ENCODE data around the gene YEATS4. TPM values are rescaled to one million over a fixed set of nuclear protein-coding genes. Genes with fewer than 3 reads are reported as not detected.

YEATS4 gene
- total RNA-seq, 1 experiment from 2014 or later, result 20.9 TPM

DNA sequence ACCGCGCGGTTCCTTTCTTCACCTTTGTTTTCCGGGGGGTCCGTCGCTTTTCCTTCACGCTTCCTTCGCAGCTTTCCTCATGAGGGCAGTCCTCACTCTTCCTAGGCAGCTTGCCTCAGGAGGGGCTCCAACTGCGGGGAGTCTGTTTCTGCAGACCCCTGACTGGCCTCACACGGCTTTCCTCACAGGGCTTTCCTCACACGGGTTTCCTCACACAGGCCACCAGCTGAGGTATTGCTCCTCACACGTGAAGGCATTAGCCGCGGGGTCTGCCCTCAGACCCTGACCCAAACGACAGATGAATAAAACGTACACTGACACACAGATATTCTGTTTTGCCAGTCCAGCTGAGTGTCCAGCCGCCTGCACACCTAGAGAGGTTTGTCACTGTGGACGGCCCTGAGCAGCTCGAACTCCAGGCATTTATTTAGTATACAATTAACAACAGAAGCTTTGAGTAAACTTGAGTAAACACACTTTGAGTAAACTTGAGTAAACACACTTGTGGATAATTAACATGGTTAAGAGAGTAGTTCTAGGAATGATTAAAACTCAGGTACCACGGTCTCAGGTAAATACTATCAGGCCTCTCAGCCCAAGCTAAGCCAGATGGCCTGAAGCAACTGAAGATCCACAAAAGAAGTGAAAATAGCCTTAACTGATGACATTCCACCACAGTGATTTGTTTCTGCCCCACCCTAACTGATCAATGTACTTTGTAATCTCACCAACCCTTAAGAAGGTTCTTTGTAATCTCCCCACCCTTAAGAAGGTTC lies 27.4 kb upstream of the YEATS4 start:
- no TSS peak for BruUV-seq (replicated peaks)
- intact Hi-C loops (cut with micrococcal nuclease; ENCODE audit: unreplicated experiment) (no loop called here), in situ Hi-C loops (cut with HindIII; ENCODE audit: low pct_unique_long_range_greater_than_20kb, low sequenced_read_pairs) (no loop called here)
- Histone ChIP-seq H3K4me3 (ENCODE audit: low read depth in 2 of 2, low read length in 2 of 2) (no peak overlapping the region), H3K9me3 (ENCODE audit: control insufficient read depth, insufficient read depth, low read depth, low read length) (no peaks in the 10 kb centered on the region), H3K4me1 (ENCODE audit: control insufficient read depth, insufficient read depth, low read length) (peaks cover 6% of the 10 kb centered on the region; the same call in 1 of the 2 replicates), H3K27ac (ENCODE audit: low read length) (no peak overlapping the region), H3K27me3 (ENCODE audit: control insufficient read depth, insufficient read depth, low read length) (peaks cover 15% of the 10 kb centered on the region), H3K36me3 (ENCODE audit: control insufficient read depth, insufficient read depth, low read length) (no peaks in the 10 kb centered on the region; the same call in 1 of the 2 replicates)
- POLR2A ChIA-PET, result no interaction called here
- no peak for ATAC-seq
- CTCF ChIA-PET, result no interaction called here
- no peak for DNase-seq (ENCODE audit: low read depth, low spot score)
- TF ChIP-seq, protein P1, sequence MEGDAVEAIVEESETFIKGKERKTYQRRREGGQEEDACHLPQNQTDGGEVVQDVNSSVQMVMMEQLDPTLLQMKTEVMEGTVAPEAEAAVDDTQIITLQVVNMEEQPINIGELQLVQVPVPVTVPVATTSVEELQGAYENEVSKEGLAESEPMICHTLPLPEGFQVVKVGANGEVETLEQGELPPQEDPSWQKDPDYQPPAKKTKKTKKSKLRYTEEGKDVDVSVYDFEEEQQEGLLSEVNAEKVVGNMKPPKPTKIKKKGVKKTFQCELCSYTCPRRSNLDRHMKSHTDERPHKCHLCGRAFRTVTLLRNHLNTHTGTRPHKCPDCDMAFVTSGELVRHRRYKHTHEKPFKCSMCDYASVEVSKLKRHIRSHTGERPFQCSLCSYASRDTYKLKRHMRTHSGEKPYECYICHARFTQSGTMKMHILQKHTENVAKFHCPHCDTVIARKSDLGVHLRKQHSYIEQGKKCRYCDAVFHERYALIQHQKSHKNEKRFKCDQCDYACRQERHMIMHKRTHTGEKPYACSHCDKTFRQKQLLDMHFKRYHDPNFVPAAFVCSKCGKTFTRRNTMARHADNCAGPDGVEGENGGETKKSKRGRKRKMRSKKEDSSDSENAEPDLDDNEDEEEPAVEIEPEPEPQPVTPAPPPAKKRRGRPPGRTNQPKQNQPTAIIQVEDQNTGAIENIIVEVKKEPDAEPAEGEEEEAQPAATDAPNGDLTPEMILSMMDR (IDR thresholded peaks at IDR 0.05), result no peak
- no peak for TF ChIP-seq POLR2AphosphoS5 (IDR thresholded peaks at IDR 0.05; ENCODE audit: low read depth, low read length)
- TF ChIP-seq, protein P2, sequence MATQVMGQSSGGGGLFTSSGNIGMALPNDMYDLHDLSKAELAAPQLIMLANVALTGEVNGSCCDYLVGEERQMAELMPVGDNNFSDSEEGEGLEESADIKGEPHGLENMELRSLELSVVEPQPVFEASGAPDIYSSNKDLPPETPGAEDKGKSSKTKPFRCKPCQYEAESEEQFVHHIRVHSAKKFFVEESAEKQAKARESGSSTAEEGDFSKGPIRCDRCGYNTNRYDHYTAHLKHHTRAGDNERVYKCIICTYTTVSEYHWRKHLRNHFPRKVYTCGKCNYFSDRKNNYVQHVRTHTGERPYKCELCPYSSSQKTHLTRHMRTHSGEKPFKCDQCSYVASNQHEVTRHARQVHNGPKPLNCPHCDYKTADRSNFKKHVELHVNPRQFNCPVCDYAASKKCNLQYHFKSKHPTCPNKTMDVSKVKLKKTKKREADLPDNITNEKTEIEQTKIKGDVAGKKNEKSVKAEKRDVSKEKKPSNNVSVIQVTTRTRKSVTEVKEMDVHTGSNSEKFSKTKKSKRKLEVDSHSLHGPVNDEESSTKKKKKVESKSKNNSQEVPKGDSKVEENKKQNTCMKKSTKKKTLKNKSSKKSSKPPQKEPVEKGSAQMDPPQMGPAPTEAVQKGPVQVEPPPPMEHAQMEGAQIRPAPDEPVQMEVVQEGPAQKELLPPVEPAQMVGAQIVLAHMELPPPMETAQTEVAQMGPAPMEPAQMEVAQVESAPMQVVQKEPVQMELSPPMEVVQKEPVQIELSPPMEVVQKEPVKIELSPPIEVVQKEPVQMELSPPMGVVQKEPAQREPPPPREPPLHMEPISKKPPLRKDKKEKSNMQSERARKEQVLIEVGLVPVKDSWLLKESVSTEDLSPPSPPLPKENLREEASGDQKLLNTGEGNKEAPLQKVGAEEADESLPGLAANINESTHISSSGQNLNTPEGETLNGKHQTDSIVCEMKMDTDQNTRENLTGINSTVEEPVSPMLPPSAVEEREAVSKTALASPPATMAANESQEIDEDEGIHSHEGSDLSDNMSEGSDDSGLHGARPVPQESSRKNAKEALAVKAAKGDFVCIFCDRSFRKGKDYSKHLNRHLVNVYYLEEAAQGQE (IDR thresholded peaks at IDR 0.05; ENCODE audit: insufficient read depth in 1 of 2, low read depth in 2 of 2, low read length in 1 of 2), result no peak
- no peak for TF ChIP-seq TCF7L2 (IDR thresholded peaks at IDR 0.05; ENCODE audit: low read depth, low read length)
- no peak for TF ChIP-seq SIN3A (IDR thresholded peaks at IDR 0.05; ENCODE audit: borderline replicate concordance, insufficient read depth, low read depth, low read length)

DNA sequence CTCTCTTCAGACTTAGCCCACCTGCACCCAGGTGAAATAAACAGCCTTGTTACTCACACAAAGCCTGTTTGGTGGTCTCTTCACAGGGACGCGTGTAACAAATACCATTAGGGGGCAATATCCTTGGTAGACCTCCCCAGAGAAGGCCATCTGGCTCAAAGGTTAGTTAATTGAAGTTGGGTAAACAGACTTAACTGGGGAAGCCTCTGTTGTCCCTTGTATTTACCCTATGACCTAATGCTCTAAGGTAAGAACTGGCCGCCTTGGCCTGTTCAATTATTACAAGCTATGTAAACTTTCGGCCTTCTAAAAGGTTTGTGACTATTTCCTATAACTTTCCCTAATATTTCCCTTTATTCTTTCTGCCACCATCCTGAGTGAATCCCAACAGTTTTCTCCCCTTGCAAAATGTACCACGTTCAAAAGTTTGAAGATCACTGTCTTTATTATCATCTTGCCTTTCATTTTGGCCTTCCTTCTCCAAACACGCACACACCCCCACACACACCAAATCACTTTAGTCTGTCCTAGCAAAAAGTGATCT lies 26.7 kb upstream of the YEATS4 start:
- DNase-seq (ENCODE audit: low read depth, low spot score) (no peak), ATAC-seq (no peak)
- Histone ChIP-seq H3K4me1 (ENCODE audit: control insufficient read depth, insufficient read depth, low read length) (peaks cover 6% of the 10 kb centered on the region; the same call in 1 of the 2 replicates), H3K9me3 (ENCODE audit: control insufficient read depth, insufficient read depth, low read depth, low read length) (no peaks in the 10 kb centered on the region), H3K4me3 (ENCODE audit: low read depth in 2 of 2, low read length in 2 of 2) (no peak overlapping the region), H3K27ac (ENCODE audit: low read length) (no peak overlapping the region), H3K36me3 (ENCODE audit: control insufficient read depth, insufficient read depth, low read length) (no peaks in the 10 kb centered on the region; the same call in 1 of the 2 replicates), H3K27me3 (ENCODE audit: control insufficient read depth, insufficient read depth, low read length) (peaks cover 15% of the 10 kb centered on the region)
- ChIA-PET POLR2A (no interaction called here), CTCF (interaction anchor here (0.6 kb wide), 1 partner anchor 24 kb away, joined by 3 read pairs; no protein-coding TSS in a partner anchor)
- no TSS peak for BruUV-seq (replicated peaks)
- in situ Hi-C loops (cut with HindIII; ENCODE audit: low pct_unique_long_range_greater_than_20kb, low sequenced_read_pairs) (no loop called here), intact Hi-C loops (cut with micrococcal nuclease; ENCODE audit: unreplicated experiment) (no loop called here)
- TF ChIP-seq TCF7L2 (IDR thresholded peaks at IDR 0.05; ENCODE audit: low read depth, low read length), result no peak
- no peak for TF ChIP-seq POLR2AphosphoS5 (IDR thresholded peaks at IDR 0.05; ENCODE audit: low read depth, low read length)
- TF ChIP-seq, protein P2 (IDR thresholded peaks at IDR 0.05; ENCODE audit: insufficient read depth in 1 of 2, low read depth in 2 of 2, low read length in 1 of 2), result no peak
- TF ChIP-seq, protein P1 (IDR thresholded peaks at IDR 0.05), result no peak
- TF ChIP-seq SIN3A (IDR thresholded peaks at IDR 0.05; ENCODE audit: borderline replicate concordance, insufficient read depth, low read depth, low read length), result no peak

All from Panc1 (cell line).